Measurements from ENCODE around the gene GLIS1.

Gene GLIS1

GRCh38 chr1:53517109-53517508 is 221.9 kb downstream of the GLIS1 start:
- in situ Hi-C loops (cut with MboI; ENCODE audit: low sequenced_read_pairs) = no loop called here

DNA sequence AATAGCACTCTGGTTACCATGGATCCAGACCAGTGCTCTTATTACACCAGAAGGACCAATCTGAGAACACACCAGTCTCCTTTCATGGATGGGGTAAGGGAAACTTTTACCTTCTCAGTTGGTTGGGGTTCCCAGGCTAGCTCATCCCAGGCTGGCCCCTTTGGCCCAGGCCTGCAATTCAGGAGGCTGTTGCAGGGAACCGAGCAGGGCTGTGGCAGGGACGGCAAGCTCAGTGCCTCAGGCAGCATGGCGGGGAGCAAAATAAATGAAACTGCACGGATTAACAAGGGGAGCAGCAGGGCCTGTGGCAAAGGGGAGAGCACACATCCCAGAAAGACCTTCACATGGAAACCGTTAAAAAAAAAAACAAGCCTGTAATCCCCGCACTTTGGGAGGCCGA is 222.8 kb downstream of the GLIS1 start:
- in situ Hi-C loops (cut with MboI; ENCODE audit: low sequenced_read_pairs) = no loop called here

DNA sequence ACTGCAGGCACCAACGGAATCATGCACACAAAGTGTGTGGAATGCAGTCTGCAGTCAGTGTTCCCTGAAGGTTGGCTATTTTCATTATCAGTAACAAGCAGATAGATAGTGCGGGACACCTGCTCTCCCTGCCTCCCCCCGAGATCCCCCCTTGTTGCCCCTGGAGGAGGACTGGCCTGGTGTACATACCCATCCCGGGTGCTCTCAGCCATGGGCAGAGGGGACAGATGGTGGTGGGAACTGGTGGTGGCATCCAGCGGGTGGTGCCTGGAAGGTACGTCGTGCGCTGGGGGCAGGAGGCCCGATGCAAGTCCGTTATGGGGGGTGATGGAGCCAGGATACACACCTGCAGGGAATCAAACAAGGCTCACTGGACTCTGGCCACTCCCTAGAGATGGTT is 224.5 kb downstream of the GLIS1 start:
- in situ Hi-C loops (cut with MboI; ENCODE audit: low sequenced_read_pairs) = no loop called here

DNA sequence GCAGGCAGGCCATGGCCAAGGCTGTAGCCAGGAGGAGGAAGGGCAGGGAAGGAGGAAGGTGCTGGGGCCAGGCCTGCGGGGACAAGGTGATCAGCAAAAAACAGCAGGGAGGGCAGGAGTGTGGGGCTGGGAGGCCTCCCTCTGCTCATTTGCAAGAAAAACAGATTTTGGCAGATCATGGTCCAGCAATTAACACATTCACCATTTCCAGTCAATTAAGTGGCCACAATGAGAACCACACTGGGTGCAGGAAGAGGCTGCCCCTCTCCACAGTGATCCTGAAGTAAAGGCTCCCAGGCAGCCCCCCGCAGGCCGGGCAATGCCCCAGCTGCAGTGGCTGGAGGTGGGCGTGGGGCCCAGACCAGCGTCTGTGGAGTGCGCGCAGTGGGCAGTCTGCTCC is 225.1 kb downstream of the GLIS1 start:
- in situ Hi-C loops (cut with MboI; ENCODE audit: low sequenced_read_pairs) = no loop called here

GRCh38 chr1:53512807-53513755 is 225.9 kb downstream of the GLIS1 start:
- in situ Hi-C loops (cut with MboI; ENCODE audit: low sequenced_read_pairs) = no loop called here

DNA sequence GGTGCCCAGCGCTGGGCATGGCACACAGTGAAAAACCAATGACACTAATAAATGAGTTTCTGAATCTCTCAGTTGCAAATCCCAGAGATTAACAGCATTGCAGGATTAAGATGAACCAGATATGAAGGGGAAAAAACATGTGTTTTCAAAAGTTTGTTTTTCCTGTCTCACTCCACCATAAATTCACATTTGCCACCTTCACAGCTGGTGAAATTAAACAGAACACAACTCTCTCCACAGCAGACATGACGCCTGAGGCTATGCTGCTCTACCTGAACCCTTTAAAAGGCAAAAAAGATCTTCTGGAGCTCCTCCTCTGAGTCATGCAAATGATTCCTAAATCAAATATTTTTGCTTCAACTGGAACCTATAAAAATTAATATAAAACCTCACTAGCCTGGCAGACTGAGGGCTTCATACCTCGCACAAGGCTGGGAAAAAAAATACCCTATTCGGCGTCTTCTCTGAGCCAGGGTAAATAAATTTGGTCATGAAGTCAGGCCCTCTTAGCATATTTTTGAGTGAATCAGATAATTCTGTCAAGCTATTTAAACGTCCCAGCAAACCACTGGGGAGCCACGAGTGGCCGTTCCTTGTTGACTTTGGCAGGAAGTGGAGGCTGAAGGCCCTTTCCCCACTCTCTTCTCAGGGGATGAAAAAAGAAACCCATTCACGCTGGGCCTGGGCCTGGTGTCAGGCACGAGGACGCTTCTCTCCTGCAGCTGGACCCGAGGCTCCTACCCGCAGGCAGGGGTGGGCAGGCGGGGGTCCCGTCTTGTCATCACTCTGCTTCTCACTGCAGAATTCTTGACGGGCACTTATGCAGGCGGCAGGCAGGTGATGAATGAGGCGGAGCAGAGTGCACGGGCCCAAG is 226.8 kb downstream of the GLIS1 start:
- in situ Hi-C loops (cut with MboI; ENCODE audit: low sequenced_read_pairs) = no loop called here

DNA sequence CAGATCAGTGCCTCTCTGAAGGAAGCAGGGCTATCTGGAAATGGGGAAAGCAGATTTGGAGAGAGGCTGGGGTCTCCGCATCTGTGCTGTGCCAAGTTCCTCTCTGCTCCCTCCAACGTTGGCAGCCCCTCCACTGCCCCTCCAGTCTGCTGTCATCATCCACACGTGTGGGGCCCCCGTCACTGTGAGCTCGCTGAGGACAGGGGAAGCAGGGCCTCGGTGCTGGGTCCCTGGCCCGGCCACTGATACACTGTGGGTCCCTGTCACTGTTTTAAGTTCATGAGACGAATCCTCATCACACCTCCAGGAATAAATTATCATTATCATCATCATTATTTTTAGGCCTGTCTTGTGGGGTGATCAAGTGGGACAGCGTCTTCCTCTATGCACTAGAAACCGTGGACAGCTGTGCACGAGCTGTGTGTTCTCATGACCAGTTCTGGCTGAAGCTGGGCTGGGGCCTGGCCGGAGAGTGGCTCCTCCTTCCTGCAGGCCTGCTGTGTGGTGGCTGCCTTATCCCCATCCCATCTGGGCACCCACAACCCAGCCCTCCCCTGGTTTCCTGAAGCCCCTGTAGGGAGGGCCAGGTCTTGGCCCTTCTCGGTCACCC is 227.5 kb downstream of the GLIS1 start:
- in situ Hi-C loops (cut with MboI; ENCODE audit: low sequenced_read_pairs) = no loop called here

GRCh38 chr1:53510215-53510614 is 228.7 kb downstream of the GLIS1 start:
- in situ Hi-C loops (cut with MboI; ENCODE audit: low sequenced_read_pairs) = no loop called here

- in situ Hi-C loops (cut with MboI; ENCODE audit: low sequenced_read_pairs) = no loop called here
These were observed 229.2 kb downstream of the GLIS1 start for GRCh38 chr1:53509775-53510174.

- in situ Hi-C loops (cut with MboI; ENCODE audit: low sequenced_read_pairs) = no loop called here
These were observed 229.8 kb downstream of the GLIS1 start for GRCh38 chr1:53508991-53509666.

DNA sequence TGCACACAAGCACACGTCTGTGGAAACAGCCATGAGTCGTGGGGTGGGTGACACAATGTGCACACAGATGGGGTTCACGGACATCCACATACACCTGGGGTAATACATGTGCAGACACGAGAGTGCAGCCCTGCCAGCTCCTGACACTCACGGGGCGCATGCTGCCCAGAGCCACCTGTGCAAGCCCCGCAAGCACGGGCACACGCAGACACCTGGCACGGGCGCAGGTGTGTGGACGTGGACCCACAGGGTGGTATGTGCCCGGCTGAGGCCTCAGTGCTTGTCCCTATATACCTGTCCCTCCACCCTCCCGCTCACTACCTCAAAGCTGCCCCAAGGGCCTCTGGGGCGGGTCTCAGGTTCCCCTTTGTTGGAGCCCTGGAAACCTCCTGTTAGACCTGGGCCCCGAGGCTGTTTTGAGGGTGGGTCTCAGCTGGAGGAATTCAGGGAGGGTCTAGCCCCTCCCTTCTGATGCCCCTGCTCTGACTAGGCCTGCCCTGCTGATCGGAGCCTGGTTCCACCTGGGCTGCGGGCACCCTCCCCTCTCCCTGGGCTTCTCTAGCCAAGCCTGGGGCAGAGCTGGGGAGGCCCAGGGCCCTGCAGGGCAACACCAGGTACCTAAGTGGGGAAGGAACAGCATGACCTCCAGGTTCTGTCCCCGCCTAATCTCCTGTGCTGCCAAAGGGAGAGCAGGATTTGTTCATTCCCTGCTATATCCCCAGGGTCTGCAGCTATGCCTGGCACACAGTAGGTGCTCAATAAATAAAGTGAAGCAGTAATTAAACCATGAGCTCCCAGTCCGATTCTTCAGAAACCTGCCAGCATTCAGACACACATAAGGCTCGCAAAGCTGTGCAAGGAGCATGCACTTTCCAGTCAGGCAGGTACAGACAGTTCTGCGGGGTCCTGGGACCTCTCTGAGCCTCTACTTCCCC is 230.6 kb downstream of the GLIS1 start:
- in situ Hi-C loops (cut with MboI; ENCODE audit: low sequenced_read_pairs) = no loop called here

GRCh38 chr1:53507116-53507820 is 231.7 kb downstream of the GLIS1 start:
- in situ Hi-C loops (cut with MboI; ENCODE audit: low sequenced_read_pairs) = no loop called here

DNA sequence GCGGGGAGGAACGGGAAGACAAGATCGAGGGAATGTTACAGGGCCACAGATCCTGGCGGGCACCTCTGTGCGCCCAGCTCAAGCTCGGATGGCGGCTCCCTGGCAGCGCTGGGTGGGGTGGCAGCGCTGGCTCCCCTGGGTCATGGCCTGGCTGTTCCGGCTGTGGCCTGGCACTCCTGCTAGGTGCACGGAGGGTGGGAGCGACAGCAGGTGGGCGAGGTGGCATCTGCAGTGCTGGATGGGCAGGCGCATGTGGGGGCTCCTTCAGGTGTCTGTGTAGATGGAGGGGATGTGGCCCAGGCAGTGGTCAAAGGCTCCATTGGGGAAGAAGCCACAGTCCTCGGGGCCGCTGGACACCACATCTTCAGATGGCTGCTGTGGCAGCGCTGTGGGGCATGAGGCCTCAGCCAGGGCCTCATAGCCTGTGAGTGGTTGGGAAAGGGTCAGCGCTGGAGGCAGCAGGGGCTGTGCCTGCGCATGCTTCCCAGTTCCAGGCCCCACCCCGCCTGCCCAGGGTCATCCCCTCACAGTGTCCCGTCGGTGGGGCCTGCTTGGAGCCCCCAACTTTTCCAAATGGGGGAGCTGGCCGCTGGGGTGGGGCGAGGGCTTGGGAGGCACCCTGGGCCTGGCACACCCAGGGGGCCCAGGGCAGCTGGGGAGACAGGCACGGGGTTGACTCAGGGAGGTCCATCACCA is 232.5 kb downstream of the GLIS1 start:
- in situ Hi-C loops (cut with MboI; ENCODE audit: low sequenced_read_pairs) = no loop called here

DNA sequence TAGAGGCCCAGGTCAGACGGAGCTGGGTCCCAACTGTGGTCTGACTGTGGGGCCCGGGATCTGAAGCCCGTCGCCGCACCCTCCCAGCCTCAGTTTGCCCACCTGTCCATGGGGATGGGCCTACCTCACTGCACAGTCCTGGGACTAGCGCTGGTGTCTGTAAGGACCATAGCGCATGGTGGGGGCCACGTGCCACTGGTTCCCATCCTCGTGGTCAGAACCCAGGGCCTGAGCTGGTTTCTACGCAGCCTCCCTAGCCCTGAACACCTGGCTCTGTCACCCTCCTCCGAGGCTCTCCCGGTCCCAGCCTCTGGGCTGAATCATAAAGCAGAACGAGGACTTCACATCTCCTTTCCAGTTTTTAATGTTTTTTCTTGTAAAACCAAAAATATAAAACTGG is 233.1 kb downstream of the GLIS1 start:
- in situ Hi-C loops (cut with MboI; ENCODE audit: low sequenced_read_pairs) = no loop called here

DNA sequence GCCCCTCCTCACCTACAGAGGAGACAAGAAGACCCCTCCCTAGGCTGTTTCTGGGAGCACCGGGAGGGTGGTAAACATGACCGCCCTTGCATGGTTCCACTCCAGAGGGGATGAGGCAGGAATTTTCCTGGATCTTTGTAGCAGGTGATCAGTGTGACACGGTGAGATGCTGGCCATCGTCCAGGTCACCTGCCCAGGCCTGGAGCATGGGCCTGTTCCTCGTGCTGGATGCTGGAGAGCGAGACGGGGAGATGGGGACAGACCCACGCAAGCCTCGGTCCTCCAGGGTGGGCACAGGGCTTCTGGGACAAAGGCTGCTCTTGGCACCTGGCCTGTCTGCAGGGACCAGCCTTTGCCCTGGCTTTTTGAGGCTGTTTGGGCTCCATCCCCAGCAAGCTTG is 233.6 kb downstream of the GLIS1 start:
- in situ Hi-C loops (cut with MboI; ENCODE audit: low sequenced_read_pairs) = no loop called here

GRCh38 chr1:53504901-53505300 is 234.1 kb downstream of the GLIS1 start:
- in situ Hi-C loops (cut with MboI; ENCODE audit: low sequenced_read_pairs) = no loop called here

- in situ Hi-C loops (cut with MboI; ENCODE audit: low sequenced_read_pairs) = no loop called here
These were observed 235.3 kb downstream of the GLIS1 start for GRCh38 chr1:53503433-53504217.
